ENCODE data around the gene NDRG2. TPM values are rescaled to one million over a fixed set of nuclear protein-coding genes. Genes with fewer than 3 reads are reported as not detected.
"Not testable (repeated sequence)": the region's sequence is repeated elsewhere in the genome, so short reads cannot be mapped to it uniquely, and the experiment has no call there.

The NDRG2 gene
- polyA plus RNA-seq, 10 donors: 98.7 to 223 (median 147) TPM

GRCh38 chr14:21057803-21058675, 33.2 kb upstream of the NDRG2 start, which contains the start of gene RNASE8:
Gene RNASE8, plus strand, starts transcription at chr14:21057822. Its CDS starts 71 bp downstream, at chr14:21057893.
- no peak for DNase-seq

GRCh38 chr14:21056520-21057163, 31.8 kb upstream of the NDRG2 start:
- no peak for DNase-seq

GRCh38 chr14:21055432-21056117, 30.7 kb upstream of the NDRG2 start:
- no peak for DNase-seq

GRCh38 chr14:21054768-21055145, 29.9 kb upstream of the NDRG2 start:
- no peak for DNase-seq

- DNase-seq: no peak
Measured at GRCh38 chr14:21054123-21054767, 29.4 kb upstream of the NDRG2 start.

- no peak for DNase-seq
Measured at GRCh38 chr14:21053184-21054122, 28.6 kb upstream of the NDRG2 start.

- no peak for DNase-seq
Measured at GRCh38 chr14:21050597-21050996, 25.7 kb upstream of the NDRG2 start.

GRCh38 chr14:21049271-21049673, 24.4 kb upstream of the NDRG2 start:
- no peak for DNase-seq

- DNase-seq: no peak
Measured at GRCh38 chr14:21048638-21049037, 23.8 kb upstream of the NDRG2 start.

- no peak for DNase-seq
Measured at GRCh38 chr14:21047378-21047781, 22.5 kb upstream of the NDRG2 start.

- no peak for DNase-seq
Measured at GRCh38 chr14:21043974-21044618, 19.2 kb upstream of the NDRG2 start.

GRCh38 chr14:21043387-21043973, 18.6 kb upstream of the NDRG2 start:
- DNase-seq: no peak

- DNase-seq: no peak
Measured at GRCh38 chr14:21042918-21043317, 18.1 kb upstream of the NDRG2 start.

- DNase-seq: no peak
Measured at GRCh38 chr14:21041676-21042433, 17.0 kb upstream of the NDRG2 start, which contains the start of gene RNASE7. Gene RNASE7, plus strand, starts transcription at chr14:21042362. Its CDS starts 631 bp downstream, at chr14:21042993.

- DNase-seq: not testable (repeated sequence)
Measured at GRCh38 chr14:21040941-21041340, 16.1 kb upstream of the NDRG2 start.

- no peak for DNase-seq
Measured at GRCh38 chr14:21040370-21040925, 15.6 kb upstream of the NDRG2 start.

GRCh38 chr14:21039585-21040369, 14.9 kb upstream of the NDRG2 start:
- peak; percentile 74 to 90 (median 76) for DNase-seq
